Endothelial cell of umbilical vein (primary cell): ENCODE data around the gene GABBR2. TPM values are rescaled to one million over a fixed set of nuclear protein-coding genes. Genes with fewer than 3 reads are reported as not detected.

ENCODE experiments used
- BruUV-seq: library from RNA; stranded (reverse); fragments of 400-500 nt; replicated peaks from 2 replicates; lab custom pipeline; 2021; lab: Mats Ljungman, UMichigan
- CTCF ChIA-PET: fragments of 300-600, 350-600 bp; sonication (Branson Sonifier 250); formaldehyde crosslinking; loops from one replicate; lab custom pipeline; 2021; ENCODE audit warnings: antibody characterized with exemption, inconsistent platforms; lab: Charles Lee
- POLR2A ChIA-PET: fragments of 300-600, 350-600 bp; sonication (Branson Sonifier 250); formaldehyde crosslinking; loops from one replicate; lab custom pipeline; 2021; ENCODE audit warnings: antibody characterized with exemption, inconsistent platforms; lab: Charles Lee
- DNase-seq: peaks from one replicate; pipeline ENCODE4 v3.0.0-alpha.2; 2011; ENCODE audit warnings: low read depth, low spot score
- FAIRE-seq: peaks from 2 replicates; lab custom pipeline; 2011; peaks lifted over from hg19 to GRCh38; lab: Jason Lieb, UNC
- H2AFZ ChIP-seq: 2 replicates; pipeline ENCODE4 v1.6.0; 2012; ENCODE audit warnings: low read depth, low read length, control low read depth, inconsistent platforms
- H3K27ac ChIP-seq: 2 replicates; pipeline ENCODE4 v1.5.1; 2011; ENCODE audit warnings: low read depth, mild to moderate bottlenecking, control low read depth, low read length, moderate library complexity; ENCODE audit not compliant: insufficient read depth
- H3K27me3 ChIP-seq, 2 experiments: 2 replicates each; pipeline versions ENCODE4 v1.6.0 to v1.6.1; 2011; ENCODE audit warnings: low read length in 2 of 2, mixed read lengths in 1 of 2; ENCODE audit not compliant: control insufficient read depth in 2 of 2, insufficient read depth in 2 of 2
- H3K36me3 ChIP-seq, 2 experiments: 2 replicates in 1 of 2; 3 replicates in 1 of 2; pipeline ENCODE4 v1.5.1; 2011; ENCODE audit warnings: low read length in 2 of 2, mild to moderate bottlenecking in 1 of 2, moderate library complexity in 1 of 2; ENCODE audit not compliant: control insufficient read depth in 2 of 2, insufficient read depth in 2 of 2; ENCODE audit errors: extremely low read depth in 1 of 2
- H3K4me1 ChIP-seq: 3 replicates; pipeline ENCODE4 v1.5.1; 2011; ENCODE audit warnings: mild to moderate bottlenecking, low read length; ENCODE audit not compliant: control insufficient read depth, insufficient read depth; ENCODE audit errors: extremely low read depth
- H3K4me2 ChIP-seq: 2 replicates; pipeline ENCODE4 v1.6.1; 2011; ENCODE audit warnings: low read length, control low read depth, mixed read lengths; ENCODE audit not compliant: insufficient read depth
- H3K4me3 ChIP-seq, 3 experiments: fragments of 200-600 bp in 1 of 3; sonication (generic), shearing (Covaris generic) in 1 of 3; replicated peaks in 1 of 3; 2 replicates each; pipeline ENCODE4 v1.5.1; 2011 to 2016; ENCODE audit warnings: control low read depth in 3 of 3, low read length in 3 of 3, mild to moderate bottlenecking in 2 of 3, inconsistent platforms in 1 of 3, low read depth in 1 of 3, moderate library complexity in 1 of 3; ENCODE audit not compliant: insufficient read depth in 1 of 3
- H3K79me2 ChIP-seq: 2 replicates; pipeline ENCODE4 v1.6.0; 2012; ENCODE audit warnings: low read length, inconsistent platforms; ENCODE audit not compliant: control insufficient read depth, insufficient read depth
- H3K9ac ChIP-seq: replicated peaks from 2 replicates; pipeline ENCODE3; 2011; ENCODE audit warnings: low read length, control low read depth; ENCODE audit not compliant: insufficient read depth; ENCODE audit errors: extremely low read depth
- H3K9me1 ChIP-seq: replicated peaks from 3 replicates; pipeline ENCODE4 v1.6.0; 2011; ENCODE audit warnings: mild to moderate bottlenecking, low read length; ENCODE audit not compliant: control insufficient read depth, insufficient read depth; ENCODE audit errors: extremely low read depth
- H3K9me3 ChIP-seq: replicated peaks from 2 replicates; pipeline ENCODE4 v1.5.1; 2012; ENCODE audit warnings: low read length, inconsistent platforms; ENCODE audit not compliant: control insufficient read depth, insufficient read depth
- H4K20me1 ChIP-seq: replicated peaks from 2 replicates; pipeline ENCODE3; 2011; ENCODE audit warnings: mild to moderate bottlenecking, low read length; ENCODE audit not compliant: control insufficient read depth, insufficient read depth; ENCODE audit errors: extremely low read depth
- CTCF ChIP-seq, 2 donors: IDR thresholded peaks; 1 replicate in 1 of 2; 2 replicates in 1 of 2; pipeline ENCODE4 v1.5.1; 2011; ENCODE audit warnings: low read length in 2 of 2, mild to moderate bottlenecking in 2 of 2, moderate library complexity in 2 of 2, control low read depth in 1 of 2, inconsistent platforms in 1 of 2, low read depth in 1 of 2; ENCODE audit not compliant: insufficient read depth in 1 of 2; ENCODE audit errors: extremely low read depth in 1 of 2
- EZH2 ChIP-seq: IDR thresholded peaks from 2 replicates; pipeline ENCODE4 v1.6.1; 2012; ENCODE audit warnings: borderline replicate concordance, low read depth, mild to moderate bottlenecking, moderate library complexity, low read length, inconsistent platforms; ENCODE audit not compliant: severe bottlenecking
- FOS ChIP-seq: IDR thresholded peaks from 2 replicates; pipeline ENCODE4 v1.6.1; 2011; ENCODE audit warnings: mild to moderate bottlenecking, low read length, moderate library complexity, borderline replicate concordance; ENCODE audit not compliant: insufficient read depth
- GATA2 ChIP-seq: IDR thresholded peaks from 2 replicates; pipeline ENCODE4 v1.7.0; 2011; ENCODE audit warnings: low read depth, mild to moderate bottlenecking, moderate library complexity, mixed read lengths, low read length; ENCODE audit not compliant: insufficient read length, insufficient read depth
- JUN ChIP-seq: IDR thresholded peaks from 2 replicates; pipeline ENCODE4 v1.6.1; 2011; ENCODE audit warnings: borderline replicate concordance, low read depth; ENCODE audit not compliant: insufficient read length, insufficient read depth
- MYC ChIP-seq: IDR thresholded peaks from one replicate; pipeline ENCODE4 v1.6.1; 2011; ENCODE audit warnings: mild to moderate bottlenecking, low read depth, low read length
- POLR2A ChIP-seq: IDR thresholded peaks from 2 replicates; pipeline ENCODE4 v1.6.1; 2012; ENCODE audit warnings: low read depth, mild to moderate bottlenecking, control low read depth, low read length
- POLR2AphosphoS5 ChIP-seq: IDR thresholded peaks from 2 replicates; pipeline ENCODE4 v1.6.1; 2012; ENCODE audit warnings: low read depth, mild to moderate bottlenecking, control low read depth, low read length, moderate library complexity; ENCODE audit not compliant: insufficient read depth
- dilution Hi-C: fragments of 300-500 bp; cut with MboI; formaldehyde crosslinking; loops from one replicate; pipeline ENCODE4 v1.15.0; 2019; ENCODE audit warnings: low sequenced_read_pairs; ENCODE audit not compliant: extremely low pct_ligation_motif_present
- intact Hi-C: fragments of 100-400 bp; cut with micrococcal nuclease; formaldehyde crosslinking; loops from one replicate; pipeline ENCODE4 v1.10.0; 2022
- polyA plus RNA-seq, 4 experiments: library from polyadenylated mRNA; depleted of rRNA in 3 of 4; stranded (reverse) in 3 of 4; unstranded in 1 of 4; fragments of >200 nt; gene quantifications; 2 replicates each; pipeline versions ENCODE4 v1.2.1 to v1.2.3, GENCODE V29; 2011 to 2012; ENCODE audit warnings: missing spikeins in 1 of 4
- total RNA-seq: library from RNA; stranded (reverse); gene quantifications from 2 replicates; pipeline ENCODE4 v1.2.3, GENCODE V29; 2021
- TF ChIP-seq, protein P1 (sequence below): IDR thresholded peaks from 2 replicates; pipeline ENCODE4 v1.6.1; 2011; ENCODE audit not compliant: insufficient read depth, insufficient read length

The GABBR2 gene
- total and polyA plus RNA-seq, 2 donors (not counting 3 experiments of a cell fraction or from before 2014, with no cell fraction given), result 1.1 to 9.2 TPM

GRCh38 chr9:98491231-98491651 lies 217.5 kb downstream of the GABBR2 start:
- no peak for DNase-seq
- intact Hi-C loops, result no loop called here
- Histone ChIP-seq H3K27me3 (no peaks in the 10 kb centered on the region), H3K4me3 (no peak overlapping the region), H3K36me3 (no peaks in the 10 kb centered on the region), H3K9me3 (no peaks in the 10 kb centered on the region), H4K20me1 (no peaks in the 10 kb centered on the region), H3K9ac (no peak overlapping the region), H3K4me1 (no peaks in the 10 kb centered on the region), H3K9me1 (no peaks in the 10 kb centered on the region), H3K79me2 (no peaks in the 10 kb centered on the region), H3K27ac (no peak overlapping the region), H2AFZ (no peak overlapping the region), H3K4me2 (no peak overlapping the region)
- ChIA-PET POLR2A (no interaction called here), CTCF (interaction anchor here (0.9 kb wide), 1 partner anchor 215 kb away, joined by 3 read pairs; no protein-coding TSS in a partner anchor)
- dilution Hi-C loops, result no loop called here
- BruUV-seq, result no TSS peak
- no peak for FAIRE-seq
- TF ChIP-seq FOS (no peak), POLR2AphosphoS5 (no peak), POLR2A (no peak), MYC (no peak), EZH2 (no peak), CTCF (IDR thresholded peaks at IDR 0.05; ENCODE audit: extremely low read depth in 1 of 2, insufficient read depth in 1 of 2, low read depth in 1 of 2, low read length in 2 of 2) (no peak), JUN (no peak), GATA2 (no peak)
- TF ChIP-seq, protein P1, sequence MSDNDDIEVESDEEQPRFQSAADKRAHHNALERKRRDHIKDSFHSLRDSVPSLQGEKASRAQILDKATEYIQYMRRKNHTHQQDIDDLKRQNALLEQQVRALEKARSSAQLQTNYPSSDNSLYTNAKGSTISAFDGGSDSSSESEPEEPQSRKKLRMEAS, result no peak
